ENCODE data around the gene EEF1B2.
"Not testable (repeated sequence)": the region's sequence is repeated elsewhere in the genome, so short reads cannot be mapped to it uniquely, and the experiment has no call there.

DNA sequence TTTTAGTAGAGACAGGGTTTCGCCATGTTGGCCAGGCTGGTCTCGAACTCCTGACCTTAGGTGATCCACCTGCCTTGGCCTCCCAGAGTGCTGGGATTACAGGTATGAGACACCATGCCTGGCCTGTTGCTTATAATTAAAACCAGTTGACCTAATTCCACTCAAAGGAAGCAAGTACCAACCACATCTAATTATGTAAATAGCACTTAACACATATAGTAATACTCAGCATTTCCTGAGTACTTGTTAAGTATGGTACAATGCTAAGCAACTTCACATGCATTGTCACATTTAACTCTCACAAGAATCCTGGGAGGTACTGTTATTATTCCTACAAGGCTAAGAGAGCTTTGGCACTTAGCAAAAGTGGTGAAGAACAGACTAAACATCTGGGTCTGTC is 47.6 kb downstream of the EEF1B2 start:
- TF ChIP-seq, protein P1, sequence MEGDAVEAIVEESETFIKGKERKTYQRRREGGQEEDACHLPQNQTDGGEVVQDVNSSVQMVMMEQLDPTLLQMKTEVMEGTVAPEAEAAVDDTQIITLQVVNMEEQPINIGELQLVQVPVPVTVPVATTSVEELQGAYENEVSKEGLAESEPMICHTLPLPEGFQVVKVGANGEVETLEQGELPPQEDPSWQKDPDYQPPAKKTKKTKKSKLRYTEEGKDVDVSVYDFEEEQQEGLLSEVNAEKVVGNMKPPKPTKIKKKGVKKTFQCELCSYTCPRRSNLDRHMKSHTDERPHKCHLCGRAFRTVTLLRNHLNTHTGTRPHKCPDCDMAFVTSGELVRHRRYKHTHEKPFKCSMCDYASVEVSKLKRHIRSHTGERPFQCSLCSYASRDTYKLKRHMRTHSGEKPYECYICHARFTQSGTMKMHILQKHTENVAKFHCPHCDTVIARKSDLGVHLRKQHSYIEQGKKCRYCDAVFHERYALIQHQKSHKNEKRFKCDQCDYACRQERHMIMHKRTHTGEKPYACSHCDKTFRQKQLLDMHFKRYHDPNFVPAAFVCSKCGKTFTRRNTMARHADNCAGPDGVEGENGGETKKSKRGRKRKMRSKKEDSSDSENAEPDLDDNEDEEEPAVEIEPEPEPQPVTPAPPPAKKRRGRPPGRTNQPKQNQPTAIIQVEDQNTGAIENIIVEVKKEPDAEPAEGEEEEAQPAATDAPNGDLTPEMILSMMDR (IDR thresholded peaks at IDR 0.05; ENCODE audit: low read depth, low read length) = not testable (repeated sequence)
- not testable (repeated sequence) for TF ChIP-seq POLR2A (IDR thresholded peaks at IDR 0.05; ENCODE audit: extremely low read depth, insufficient read length)
- TF ChIP-seq, protein P2, sequence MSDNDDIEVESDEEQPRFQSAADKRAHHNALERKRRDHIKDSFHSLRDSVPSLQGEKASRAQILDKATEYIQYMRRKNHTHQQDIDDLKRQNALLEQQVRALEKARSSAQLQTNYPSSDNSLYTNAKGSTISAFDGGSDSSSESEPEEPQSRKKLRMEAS (IDR thresholded peaks at IDR 0.05; ENCODE audit: low read depth, low read length) = not testable (repeated sequence)
